ENCODE results near the gene SLC6A9. TPM values are rescaled to one million over a fixed set of nuclear protein-coding genes. Genes with fewer than 3 reads are reported as not detected.
A peak's percentile ranks its signal among the peaks of the same experiment; 100 is the strongest.

SLC6A9 gene
- total RNA-seq, 1 donor from 2014 or later: 24.3 TPM

GRCh38 chr1:44014365-44015104, 16.7 kb downstream of the SLC6A9 start:
- TF ChIP-seq CTCF (IDR thresholded peaks at IDR 0.05) (no peak), POLR2A (IDR thresholded peaks at IDR 0.05) (no peak), POLR2AphosphoS5 (IDR thresholded peaks at IDR 0.05; ENCODE audit: insufficient read depth in 1 of 2, low read depth in 1 of 2) (no peak)
- Histone ChIP-seq H3K36me3 (no peaks in the 10 kb centered on the region), H3K9me3 (no peaks in the 10 kb centered on the region), H3K27me3 (no peaks in the 10 kb centered on the region), H3K27ac (peak overlapping the region; percentile 17), H3K4me1 (peaks cover 32% of the 10 kb centered on the region), H3K4me3 (no peak overlapping the region)
- DNase-seq (ENCODE audit: extremely low spot score in 2 of 2): no peak
- intact Hi-C loops (cut with DNase I): no loop called here

- DNase-seq (ENCODE audit: extremely low spot score in 2 of 2): no peak
- Histone ChIP-seq H3K4me3 (no peak overlapping the region), H3K27ac (no peak overlapping the region), H3K4me1 (peaks cover 28% of the 10 kb centered on the region), H3K9me3 (no peaks in the 10 kb centered on the region), H3K27me3 (no peaks in the 10 kb centered on the region), H3K36me3 (no peaks in the 10 kb centered on the region)
- no peak for TF ChIP-seq CTCF (IDR thresholded peaks at IDR 0.05)
- no peak for TF ChIP-seq POLR2AphosphoS5 (IDR thresholded peaks at IDR 0.05; ENCODE audit: insufficient read depth in 1 of 2, low read depth in 1 of 2)
- TF ChIP-seq POLR2A (IDR thresholded peaks at IDR 0.05): no peak
- intact Hi-C loops (cut with DNase I): no loop called here
These were observed 17.3 kb downstream of the SLC6A9 start for GRCh38 chr1:44013949-44014348.

- no peaks in the 10 kb centered on the region for H3K36me3 ChIP-seq
- peaks cover 28% of the 10 kb centered on the region for H3K4me1 ChIP-seq
- no peak for DNase-seq (ENCODE audit: extremely low spot score in 2 of 2)
- TF ChIP-seq CTCF (IDR thresholded peaks at IDR 0.05) (no peak), POLR2AphosphoS5 (IDR thresholded peaks at IDR 0.05; ENCODE audit: insufficient read depth in 1 of 2, low read depth in 1 of 2) (no peak), POLR2A (IDR thresholded peaks at IDR 0.05) (no peak)
- H3K4me3 ChIP-seq: no peak overlapping the region
- no peaks in the 10 kb centered on the region for H3K9me3 ChIP-seq
- H3K27ac ChIP-seq: no peak overlapping the region
- no peaks in the 10 kb centered on the region for H3K27me3 ChIP-seq
- intact Hi-C loops (cut with DNase I): no loop called here
These were observed 18.2 kb downstream of the SLC6A9 start for GRCh38 chr1:44012941-44013609.

- TF ChIP-seq CTCF (IDR thresholded peaks at IDR 0.05) (no peak), POLR2A (IDR thresholded peaks at IDR 0.05) (no peak), POLR2AphosphoS5 (IDR thresholded peaks at IDR 0.05; ENCODE audit: insufficient read depth in 1 of 2, low read depth in 1 of 2) (no peak)
- Histone ChIP-seq H3K9me3 (no peaks in the 10 kb centered on the region), H3K36me3 (no peaks in the 10 kb centered on the region), H3K27ac (no peak overlapping the region), H3K4me3 (no peak overlapping the region), H3K27me3 (no peaks in the 10 kb centered on the region), H3K4me1 (peaks cover 28% of the 10 kb centered on the region)
- no peak for DNase-seq (ENCODE audit: extremely low spot score in 2 of 2)
- intact Hi-C loops (cut with DNase I): no loop called here
These were observed 18.9 kb downstream of the SLC6A9 start for GRCh38 chr1:44012404-44012803.

GRCh38 chr1:44010935-44011471, 20.3 kb downstream of the SLC6A9 start:
- Histone ChIP-seq H3K4me1 (peaks cover 28% of the 10 kb centered on the region), H3K27ac (no peak overlapping the region), H3K4me3 (no peak overlapping the region), H3K9me3 (no peaks in the 10 kb centered on the region), H3K27me3 (no peaks in the 10 kb centered on the region), H3K36me3 (no peaks in the 10 kb centered on the region)
- TF ChIP-seq POLR2A (IDR thresholded peaks at IDR 0.05) (no peak), POLR2AphosphoS5 (IDR thresholded peaks at IDR 0.05; ENCODE audit: insufficient read depth in 1 of 2, low read depth in 1 of 2) (no peak), CTCF (IDR thresholded peaks at IDR 0.05) (no peak)
- intact Hi-C loops (cut with DNase I): no loop called here
- no peak for DNase-seq (ENCODE audit: extremely low spot score in 2 of 2)
